Activated naive CD4-positive, alpha-beta T cell treated with anti-CD3 and anti-CD28 coated beads, Interleukin-2, amount 50 U/mL, for 24 hours (primary cell): Measurements from ENCODE around the gene TMEM106C.

ENCODE experiments used
- H3K27ac Mint-ChIP-seq: one replicate; pipeline ENCODE4 v1.8.0; 2021; ENCODE audit warnings: mild to moderate bottlenecking, mixed read lengths
- H3K27me3 Mint-ChIP-seq: one replicate; pipeline ENCODE4 v1.8.0; 2021; ENCODE audit warnings: mixed read lengths
- H3K36me3 Mint-ChIP-seq: one replicate; pipeline ENCODE4 v1.8.0; 2021; ENCODE audit warnings: mixed read lengths
- H3K4me1 Mint-ChIP-seq: one replicate; pipeline ENCODE4 v1.8.0; 2021; ENCODE audit warnings: mixed read lengths
- H3K4me3 Mint-ChIP-seq: one replicate; pipeline ENCODE4 v1.8.0; 2021; ENCODE audit warnings: mild to moderate bottlenecking, mixed read lengths
- H3K9me3 Mint-ChIP-seq: one replicate; pipeline ENCODE4 v1.8.0; 2021; ENCODE audit warnings: mixed read lengths

Gene TMEM106C

DNA sequence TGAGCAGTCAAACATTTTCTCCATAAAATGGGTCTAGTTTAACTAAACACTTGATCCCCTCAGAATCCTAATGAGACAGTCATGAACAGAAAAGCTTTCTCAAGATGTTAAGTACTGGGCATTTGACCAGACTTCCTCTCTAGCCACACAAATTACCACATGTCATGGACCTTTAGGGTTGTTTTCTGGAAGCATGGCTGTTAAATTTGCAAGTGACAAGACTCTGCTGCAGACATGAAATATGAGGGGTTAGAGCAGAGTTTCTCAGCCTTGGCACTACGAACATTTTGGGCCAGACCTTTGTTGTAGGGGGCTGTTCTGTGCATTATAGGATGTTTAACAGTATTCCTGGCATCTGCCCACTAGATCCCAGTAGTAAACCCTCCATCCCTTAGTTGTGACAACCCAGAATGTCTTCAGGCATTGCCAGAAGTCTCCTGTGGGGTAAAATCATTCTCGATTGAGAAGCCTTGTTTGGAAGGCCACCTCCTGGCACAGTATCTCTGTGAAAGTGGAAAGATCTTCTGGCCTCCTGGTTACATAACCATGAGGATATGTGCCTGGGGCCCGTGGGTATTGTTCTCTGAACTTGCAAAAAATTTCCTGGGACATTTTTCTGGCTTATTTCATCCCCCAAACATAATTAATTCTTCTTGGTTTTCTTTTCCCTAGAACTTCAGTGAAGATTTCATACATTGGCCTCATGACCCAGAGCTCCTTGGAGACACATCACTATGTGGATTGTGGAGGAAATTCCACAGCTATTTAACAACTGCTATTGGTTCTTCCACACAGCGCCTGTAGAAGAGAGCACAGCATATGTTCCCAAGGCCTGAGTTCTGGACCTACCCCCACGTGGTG lies 4.3 kb downstream of the TMEM106C start:
- Mint-ChIP-seq H3K9me3 (no peaks in the 10 kb centered on the region), H3K4me1 (peaks cover 44% of the 10 kb centered on the region), H3K4me3 (no peak overlapping the region), H3K36me3 (peaks cover 2% of the 10 kb centered on the region), H3K27me3 (no peaks in the 10 kb centered on the region), H3K27ac (no peak overlapping the region)

DNA sequence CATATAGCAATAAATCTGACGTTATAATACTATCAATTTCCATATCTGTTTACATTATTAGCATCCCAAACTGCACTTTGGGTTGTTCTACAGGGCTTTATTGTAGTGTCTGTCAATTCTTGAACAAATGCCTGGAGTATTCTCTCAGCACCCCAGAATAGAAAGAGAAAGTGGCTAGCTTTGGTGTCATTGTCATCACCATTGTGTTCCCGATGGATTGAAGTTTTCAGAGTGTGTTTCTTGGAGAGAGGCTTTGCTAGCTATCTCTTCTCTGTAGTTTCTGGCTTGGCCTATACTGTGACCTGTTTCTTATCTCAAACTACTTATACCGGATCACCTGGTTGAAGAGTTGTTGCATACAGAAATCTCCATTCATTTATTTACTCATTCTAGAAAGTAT lies 6.4 kb downstream of the TMEM106C start:
- no peak overlapping the region for H3K27ac Mint-ChIP-seq
- peaks cover 2% of the 10 kb centered on the region for H3K36me3 Mint-ChIP-seq
- no peak overlapping the region for H3K4me3 Mint-ChIP-seq
- H3K27me3 Mint-ChIP-seq: no peaks in the 10 kb centered on the region
- H3K9me3 Mint-ChIP-seq: no peaks in the 10 kb centered on the region
- H3K4me1 Mint-ChIP-seq: peaks cover 24% of the 10 kb centered on the region

DNA sequence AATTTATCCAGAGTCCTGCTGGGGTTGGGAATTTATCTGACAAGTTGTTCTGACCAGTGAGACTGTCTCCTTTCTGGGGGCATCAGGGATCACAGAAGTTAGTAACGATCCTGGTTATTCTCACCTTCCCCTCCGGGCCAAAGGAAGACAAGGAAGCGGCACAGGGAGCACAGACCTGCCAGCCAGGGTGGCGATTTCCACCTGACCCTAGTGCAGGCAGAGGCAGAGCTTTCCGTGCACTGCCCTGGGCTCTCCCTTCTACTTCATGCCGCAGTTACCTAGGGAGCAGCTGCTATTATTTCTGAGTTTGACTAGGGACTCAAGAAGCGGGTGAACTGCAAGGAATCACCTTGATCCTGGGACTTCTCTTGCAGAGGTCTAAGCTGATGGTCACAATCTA lies 7.4 kb downstream of the TMEM106C start:
- Mint-ChIP-seq H3K27ac (no peak overlapping the region), H3K36me3 (no peaks in the 10 kb centered on the region), H3K4me3 (no peak overlapping the region)

DNA sequence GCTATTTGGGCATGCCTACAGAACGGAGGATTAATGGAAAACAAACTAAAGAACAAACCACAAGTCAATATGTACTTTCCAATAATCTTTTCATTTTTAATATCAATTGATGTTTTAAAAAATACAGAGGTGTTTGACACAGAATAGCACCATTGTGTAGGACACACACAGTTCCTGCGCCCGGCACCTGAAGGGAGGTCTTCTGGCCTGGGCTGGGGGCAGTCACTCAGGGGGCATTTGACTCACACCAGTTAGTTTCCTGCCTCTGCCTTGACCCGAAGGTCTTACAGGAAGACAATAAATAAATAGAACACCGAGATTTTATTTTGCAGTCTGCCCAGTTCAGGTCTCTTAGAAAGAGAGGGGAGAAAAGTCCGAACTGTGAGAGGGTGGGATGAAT lies 9.5 kb downstream of the TMEM106C start:
- Mint-ChIP-seq H3K27ac (no peak overlapping the region), H3K4me3 (no peak overlapping the region), H3K4me1 (no peaks in the 10 kb centered on the region), H3K27me3 (no peaks in the 10 kb centered on the region), H3K36me3 (no peaks in the 10 kb centered on the region), H3K9me3 (no peaks in the 10 kb centered on the region)

More for the DNA sequence above, 7.4 kb downstream of the TMEM106C start:
- Mint-ChIP-seq H3K4me1 (peaks cover 14% of the 10 kb centered on the region), H3K9me3 (no peaks in the 10 kb centered on the region), H3K27me3 (no peaks in the 10 kb centered on the region)

DNA sequence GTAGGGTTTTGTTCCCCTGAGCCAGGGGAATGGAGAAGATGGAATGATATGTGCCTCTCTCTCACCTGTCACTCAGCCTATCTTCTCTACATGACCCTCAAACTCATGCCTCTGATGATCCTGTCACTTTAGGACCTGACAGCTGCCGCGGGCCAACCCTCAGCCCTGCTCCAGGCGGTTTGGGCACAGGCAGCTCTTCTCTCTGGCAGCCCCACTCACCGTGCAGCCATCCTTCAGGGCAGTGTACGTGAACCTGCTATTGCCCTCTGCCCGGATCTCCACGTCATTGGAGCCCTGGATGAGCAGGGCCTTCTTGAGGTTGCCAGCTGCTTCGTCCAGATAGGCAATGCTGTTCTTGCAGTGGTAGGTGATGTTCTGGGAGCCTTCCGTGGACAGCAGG lies 10.5 kb downstream of the TMEM106C start:
- no peak overlapping the region for H3K27ac Mint-ChIP-seq
- H3K4me1 Mint-ChIP-seq: no peaks in the 10 kb centered on the region
- no peaks in the 10 kb centered on the region for H3K36me3 Mint-ChIP-seq
- H3K9me3 Mint-ChIP-seq: no peaks in the 10 kb centered on the region
- H3K27me3 Mint-ChIP-seq: no peaks in the 10 kb centered on the region
- H3K4me3 Mint-ChIP-seq: no peak overlapping the region

DNA sequence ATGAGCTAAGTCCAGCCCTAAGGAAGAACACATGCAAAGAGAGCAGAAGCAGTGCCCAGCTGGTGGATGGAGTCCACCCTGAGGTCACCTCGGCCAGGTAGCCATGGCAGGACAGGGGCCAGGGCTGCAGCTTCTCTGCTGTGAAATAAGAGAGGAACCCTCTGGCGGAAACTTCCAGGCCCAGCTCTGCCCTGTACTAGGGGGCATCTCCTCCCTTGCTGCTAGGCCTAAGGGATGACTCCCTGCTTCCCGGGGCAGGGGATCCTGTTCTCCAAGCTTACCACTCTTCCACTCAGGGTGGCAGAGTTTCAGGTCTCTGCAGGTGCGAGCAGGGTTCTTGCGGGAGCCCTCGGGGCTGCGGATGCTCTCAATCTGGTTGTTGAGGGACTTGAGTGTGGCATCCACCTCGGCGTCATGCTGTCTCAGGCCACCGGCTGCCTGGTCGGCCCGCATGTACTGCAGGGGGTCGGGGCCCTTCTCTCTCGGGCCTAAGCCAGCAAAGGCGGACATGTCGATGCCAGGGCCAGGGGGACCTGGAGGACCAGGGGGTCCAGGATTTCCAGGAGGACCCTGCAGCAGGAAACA lies 11.7 kb downstream of the TMEM106C start:
- H3K4me3 Mint-ChIP-seq: no peak overlapping the region
- H3K9me3 Mint-ChIP-seq: no peaks in the 10 kb centered on the region
- H3K4me1 Mint-ChIP-seq: no peaks in the 10 kb centered on the region
- no peaks in the 10 kb centered on the region for H3K27me3 Mint-ChIP-seq
- H3K36me3 Mint-ChIP-seq: no peaks in the 10 kb centered on the region
- H3K27ac Mint-ChIP-seq: no peak overlapping the region

DNA sequence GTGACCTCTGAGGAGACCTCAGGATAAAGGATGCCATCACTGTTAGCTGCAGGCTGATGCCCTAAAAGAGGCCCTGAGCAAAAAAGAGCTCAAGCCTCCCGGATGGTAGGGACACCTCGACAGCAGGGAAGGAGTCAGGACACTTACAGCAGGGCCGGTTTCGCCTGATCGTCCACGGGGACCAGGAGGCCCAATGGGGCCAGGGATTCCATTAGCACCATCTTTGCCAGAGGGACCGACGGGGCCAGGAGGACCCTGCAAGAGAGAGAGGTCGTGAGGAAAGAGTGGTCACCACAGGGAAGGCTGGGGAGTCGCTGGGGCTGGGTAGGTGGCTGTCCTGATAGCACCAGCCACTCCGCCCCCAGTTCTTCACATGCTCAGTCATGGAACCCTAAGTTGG lies 12.4 kb downstream of the TMEM106C start:
- Mint-ChIP-seq H3K9me3 (no peaks in the 10 kb centered on the region), H3K36me3 (no peaks in the 10 kb centered on the region), H3K27ac (no peak overlapping the region), H3K4me1 (no peaks in the 10 kb centered on the region), H3K4me3 (no peak overlapping the region), H3K27me3 (no peaks in the 10 kb centered on the region)

DNA sequence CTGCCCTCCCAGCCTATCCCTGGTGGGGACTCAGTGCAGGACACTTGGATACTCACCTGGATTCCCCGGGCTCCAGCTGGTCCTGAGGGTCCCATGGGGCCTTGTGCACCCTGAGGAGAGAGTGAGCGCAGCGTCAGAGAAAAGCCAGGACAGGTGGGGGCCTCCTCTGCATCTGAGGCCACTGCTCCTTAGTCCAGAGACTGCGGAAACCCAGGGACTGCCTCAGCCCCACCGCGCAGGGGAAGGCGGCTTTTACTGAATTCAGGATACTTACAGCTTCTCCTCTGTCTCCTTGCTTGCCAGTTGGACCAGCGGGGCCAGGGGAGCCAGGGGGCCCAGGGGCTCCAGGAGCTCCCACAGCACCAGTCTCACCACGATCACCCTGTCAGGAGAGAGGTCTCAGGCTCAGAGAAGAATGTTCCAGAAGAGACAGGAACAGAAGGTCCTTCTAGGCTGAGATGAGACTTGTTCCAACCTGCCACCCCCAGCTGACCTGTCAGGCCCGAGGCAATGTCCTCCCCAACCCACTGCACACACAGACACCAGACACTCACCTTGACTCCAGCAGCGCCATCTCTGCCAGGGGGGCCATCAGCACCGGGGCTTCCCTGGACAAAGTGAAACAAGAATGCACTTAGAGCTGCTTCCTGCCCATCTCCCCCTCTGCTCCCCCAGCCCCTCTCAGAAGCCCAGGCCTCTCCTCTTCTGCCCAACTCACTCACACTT lies 13.8 kb downstream of the TMEM106C start:
- H3K4me3 Mint-ChIP-seq: no peak overlapping the region

DNA sequence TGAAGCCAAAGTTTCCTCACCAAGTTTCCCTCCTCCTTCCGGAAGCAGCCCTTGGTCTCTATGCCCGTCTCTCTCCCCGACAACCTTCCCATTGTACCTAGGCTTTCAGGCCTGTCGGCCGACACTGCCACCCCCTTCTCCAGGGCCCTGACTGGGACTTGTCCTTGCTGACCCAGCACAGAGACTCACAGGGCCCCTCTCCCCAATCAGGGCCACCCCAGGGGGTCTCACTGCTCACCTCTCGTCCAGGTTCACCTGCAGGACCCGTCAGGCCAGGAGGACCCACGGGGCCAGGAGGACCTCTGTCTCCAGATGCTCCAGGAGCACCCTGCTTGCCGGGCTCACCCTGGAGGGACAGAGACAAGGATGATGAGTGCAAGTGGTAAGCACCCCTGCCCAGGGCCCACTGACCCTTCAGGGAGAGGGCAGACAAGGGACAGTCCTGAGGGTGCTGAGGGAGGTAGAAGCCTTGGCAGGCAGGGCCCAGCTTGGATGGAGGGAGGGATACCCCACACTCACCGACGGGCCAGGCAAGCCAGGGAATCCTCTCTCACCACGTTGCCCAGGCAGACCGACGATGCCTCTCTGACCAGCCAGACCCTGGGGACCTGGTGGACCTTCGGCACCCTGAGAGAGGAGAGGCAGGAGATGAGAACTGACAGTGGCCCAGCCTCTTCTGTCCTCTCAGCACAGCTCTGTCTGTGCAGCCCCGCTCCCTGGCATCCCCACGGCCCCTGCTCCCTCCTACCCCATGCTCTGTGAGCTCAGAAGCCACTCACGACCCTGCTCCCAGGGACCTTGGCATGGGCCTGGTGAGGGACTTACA lies 14.6 kb downstream of the TMEM106C start:
- H3K4me1 Mint-ChIP-seq: no peaks in the 10 kb centered on the region
- no peaks in the 10 kb centered on the region for H3K36me3 Mint-ChIP-seq
- no peak overlapping the region for H3K27ac Mint-ChIP-seq
- no peaks in the 10 kb centered on the region for H3K27me3 Mint-ChIP-seq
- no peak overlapping the region for H3K4me3 Mint-ChIP-seq
- no peaks in the 10 kb centered on the region for H3K9me3 Mint-ChIP-seq

More for the DNA sequence above, 13.8 kb downstream of the TMEM106C start:
- no peaks in the 10 kb centered on the region for H3K4me1 Mint-ChIP-seq
- H3K27me3 Mint-ChIP-seq: no peaks in the 10 kb centered on the region
- H3K27ac Mint-ChIP-seq: no peak overlapping the region
- no peaks in the 10 kb centered on the region for H3K9me3 Mint-ChIP-seq
- H3K36me3 Mint-ChIP-seq: no peaks in the 10 kb centered on the region

DNA sequence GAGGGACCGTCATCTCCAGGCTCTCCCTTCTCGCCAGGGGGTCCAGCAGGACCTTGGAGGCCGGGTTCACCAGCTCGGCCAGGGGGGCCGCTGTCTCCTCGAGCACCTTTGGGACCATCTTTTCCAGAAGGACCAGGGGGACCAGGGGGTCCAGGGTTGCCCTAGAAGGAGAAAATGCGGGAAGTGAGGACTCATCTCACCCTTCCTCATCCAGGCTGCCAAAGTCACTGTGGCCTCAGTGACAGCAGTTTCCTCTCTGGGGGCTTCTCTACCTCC lies 15.1 kb downstream of the TMEM106C start:
- no peaks in the 10 kb centered on the region for H3K4me1 Mint-ChIP-seq
- no peaks in the 10 kb centered on the region for H3K27me3 Mint-ChIP-seq
- H3K4me3 Mint-ChIP-seq: no peak overlapping the region
- no peak overlapping the region for H3K27ac Mint-ChIP-seq
- H3K36me3 Mint-ChIP-seq: no peaks in the 10 kb centered on the region
- H3K9me3 Mint-ChIP-seq: no peaks in the 10 kb centered on the region

DNA sequence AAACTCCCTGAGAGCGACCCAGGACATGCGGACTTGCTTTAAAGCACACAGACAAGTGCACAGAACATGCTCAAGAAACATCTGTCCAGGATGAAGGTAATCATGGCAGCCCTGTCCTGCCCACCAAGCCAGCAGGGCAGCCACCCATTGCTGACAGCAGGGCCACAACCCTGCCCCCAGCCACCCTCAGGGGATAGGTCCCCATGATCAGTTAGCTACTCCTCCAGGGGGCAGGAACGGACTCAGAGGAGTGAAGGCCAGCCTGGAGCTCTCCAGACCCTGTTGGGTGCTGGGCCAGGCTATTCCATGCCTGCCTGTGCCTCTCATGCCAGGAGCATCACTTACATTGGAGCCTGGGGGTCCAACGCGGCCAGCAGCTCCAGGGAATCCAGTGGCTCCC lies 15.8 kb downstream of the TMEM106C start:
- Mint-ChIP-seq H3K27ac (no peak overlapping the region), H3K9me3 (no peaks in the 10 kb centered on the region), H3K36me3 (no peaks in the 10 kb centered on the region), H3K27me3 (no peaks in the 10 kb centered on the region), H3K4me1 (no peaks in the 10 kb centered on the region), H3K4me3 (no peak overlapping the region)

DNA sequence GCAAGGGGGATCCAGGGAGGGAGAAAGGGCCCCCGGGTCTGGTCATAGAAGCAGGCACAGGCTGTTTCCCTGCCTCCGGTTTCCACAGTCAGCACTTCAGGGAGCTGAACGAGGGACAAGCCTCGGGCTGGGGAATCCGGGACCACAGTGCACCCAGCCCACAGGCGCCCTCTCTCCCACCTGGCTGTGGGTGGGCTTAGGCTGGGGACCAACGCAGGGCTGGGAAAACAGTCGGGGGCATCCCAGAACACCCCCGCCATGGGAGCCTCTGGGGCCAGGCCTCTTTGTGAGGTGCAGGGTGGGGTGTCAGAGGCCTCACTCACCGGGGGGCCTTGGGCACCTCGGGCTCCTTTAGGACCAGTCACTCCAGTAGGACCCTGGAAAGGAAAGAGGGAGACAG lies 16.3 kb downstream of the TMEM106C start:
- Mint-ChIP-seq H3K36me3 (no peaks in the 10 kb centered on the region), H3K4me1 (no peaks in the 10 kb centered on the region), H3K9me3 (no peaks in the 10 kb centered on the region), H3K27ac (no peak overlapping the region), H3K4me3 (no peak overlapping the region), H3K27me3 (no peaks in the 10 kb centered on the region)

DNA sequence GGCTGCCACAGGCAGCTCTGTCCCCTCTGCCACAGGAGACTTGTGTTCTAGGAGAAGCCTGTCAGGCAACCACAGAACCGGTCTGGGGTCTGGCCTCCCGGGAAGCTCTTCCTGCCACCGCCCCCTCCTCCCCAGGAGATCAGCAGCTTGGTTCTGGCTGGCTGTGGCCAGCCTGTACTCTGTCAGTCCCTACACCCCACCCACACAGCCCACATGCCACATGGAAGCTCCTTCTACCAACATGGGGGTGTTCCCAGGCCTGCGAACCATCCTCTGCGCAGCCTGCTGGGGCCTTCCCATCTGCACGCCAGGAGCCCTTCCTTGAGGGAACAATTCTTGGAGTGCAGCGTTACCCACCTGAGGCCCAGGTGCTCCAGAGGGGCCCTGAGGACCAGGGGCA lies 16.8 kb downstream of the TMEM106C start:
- no peaks in the 10 kb centered on the region for H3K27me3 Mint-ChIP-seq

DNA sequence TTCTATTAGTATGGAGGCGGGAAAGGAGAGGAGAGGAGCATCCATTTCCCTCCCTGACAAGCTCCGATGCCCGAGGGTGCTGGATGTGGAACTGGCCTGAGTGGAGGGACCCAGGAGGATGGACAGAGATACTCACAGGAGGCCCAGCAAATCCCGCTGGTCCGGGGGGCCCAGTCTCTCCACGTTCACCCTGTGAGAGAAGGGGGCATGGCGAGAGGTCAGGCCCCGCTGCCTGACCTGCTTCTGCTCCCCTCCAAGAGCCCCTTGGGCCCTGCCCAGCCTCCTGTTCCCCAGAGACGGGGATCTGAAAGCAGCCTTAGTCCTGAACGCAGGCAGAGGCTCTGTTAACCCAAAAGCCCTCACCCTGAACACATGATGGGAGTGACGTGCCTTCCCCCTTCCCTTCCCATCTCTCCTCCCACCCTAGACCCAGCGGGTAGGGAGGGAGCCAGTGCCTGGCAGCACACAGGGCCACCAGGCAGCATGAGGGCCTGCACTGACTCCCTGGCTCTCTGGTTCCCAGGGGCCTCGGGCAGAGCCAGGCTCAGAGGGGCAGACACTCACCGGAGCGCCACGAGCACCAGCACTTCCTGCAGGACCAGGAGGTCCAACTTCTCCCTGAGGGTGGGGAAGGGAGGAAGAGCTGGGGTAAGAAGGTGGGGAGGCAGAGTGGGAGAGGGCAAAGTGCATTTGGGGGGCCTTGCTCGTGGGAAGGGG lies 17.5 kb downstream of the TMEM106C start:
- no peak overlapping the region for H3K4me3 Mint-ChIP-seq
- H3K27ac Mint-ChIP-seq: no peak overlapping the region
- no peaks in the 10 kb centered on the region for H3K4me1 Mint-ChIP-seq
- no peaks in the 10 kb centered on the region for H3K27me3 Mint-ChIP-seq
- no peaks in the 10 kb centered on the region for H3K9me3 Mint-ChIP-seq
- H3K36me3 Mint-ChIP-seq: no peaks in the 10 kb centered on the region

More for the DNA sequence above, 16.8 kb downstream of the TMEM106C start:
- Mint-ChIP-seq H3K4me1 (no peaks in the 10 kb centered on the region), H3K36me3 (no peaks in the 10 kb centered on the region), H3K4me3 (no peak overlapping the region), H3K9me3 (no peaks in the 10 kb centered on the region), H3K27ac (no peak overlapping the region)
